GM12875 (cell line): ENCODE results near the gene UBA3.

Experiments used
- H3K4me3 ChIP-seq: one replicate; pipeline ENCODE4 v1.5.1; 2011; ENCODE audit warnings: low read depth, low read length, control low read depth
- TF ChIP-seq, protein P1 (sequence below): IDR thresholded peaks from 2 replicates; pipeline ENCODE4 v1.5.1; 2011; ENCODE audit warnings: low read depth, mild to moderate bottlenecking, control low read depth, inconsistent platforms, low read length, moderate library complexity, borderline replicate concordance; ENCODE audit not compliant: insufficient read depth

UBA3 gene

GRCh38 chr3:69103123-69103522 is 23.0 kb upstream of the UBA3 start:
- no peak overlapping the region for H3K4me3 ChIP-seq
- TF ChIP-seq, protein P1, sequence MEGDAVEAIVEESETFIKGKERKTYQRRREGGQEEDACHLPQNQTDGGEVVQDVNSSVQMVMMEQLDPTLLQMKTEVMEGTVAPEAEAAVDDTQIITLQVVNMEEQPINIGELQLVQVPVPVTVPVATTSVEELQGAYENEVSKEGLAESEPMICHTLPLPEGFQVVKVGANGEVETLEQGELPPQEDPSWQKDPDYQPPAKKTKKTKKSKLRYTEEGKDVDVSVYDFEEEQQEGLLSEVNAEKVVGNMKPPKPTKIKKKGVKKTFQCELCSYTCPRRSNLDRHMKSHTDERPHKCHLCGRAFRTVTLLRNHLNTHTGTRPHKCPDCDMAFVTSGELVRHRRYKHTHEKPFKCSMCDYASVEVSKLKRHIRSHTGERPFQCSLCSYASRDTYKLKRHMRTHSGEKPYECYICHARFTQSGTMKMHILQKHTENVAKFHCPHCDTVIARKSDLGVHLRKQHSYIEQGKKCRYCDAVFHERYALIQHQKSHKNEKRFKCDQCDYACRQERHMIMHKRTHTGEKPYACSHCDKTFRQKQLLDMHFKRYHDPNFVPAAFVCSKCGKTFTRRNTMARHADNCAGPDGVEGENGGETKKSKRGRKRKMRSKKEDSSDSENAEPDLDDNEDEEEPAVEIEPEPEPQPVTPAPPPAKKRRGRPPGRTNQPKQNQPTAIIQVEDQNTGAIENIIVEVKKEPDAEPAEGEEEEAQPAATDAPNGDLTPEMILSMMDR, result no peak

DNA sequence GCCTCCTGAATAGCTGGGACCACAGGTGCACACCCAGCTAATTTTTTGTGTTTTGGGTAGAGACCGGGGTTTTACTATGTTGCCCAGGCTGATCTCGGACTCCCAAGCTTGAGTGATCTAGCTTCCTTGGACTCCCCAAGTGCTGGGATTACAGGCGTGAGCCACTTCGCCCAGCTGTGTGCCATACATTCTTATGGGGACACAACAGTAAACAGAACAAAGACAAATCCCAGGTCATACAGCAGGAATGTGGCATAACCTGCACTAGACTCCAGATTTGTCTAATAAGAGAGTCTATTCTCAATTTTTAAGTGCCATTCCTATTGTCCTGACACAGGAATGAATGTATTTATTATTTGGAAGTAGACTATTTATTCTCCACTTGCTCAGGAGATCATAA is 22.2 kb upstream of the UBA3 start:
- no peak overlapping the region for H3K4me3 ChIP-seq
- TF ChIP-seq, protein P1, result no peak

DNA sequence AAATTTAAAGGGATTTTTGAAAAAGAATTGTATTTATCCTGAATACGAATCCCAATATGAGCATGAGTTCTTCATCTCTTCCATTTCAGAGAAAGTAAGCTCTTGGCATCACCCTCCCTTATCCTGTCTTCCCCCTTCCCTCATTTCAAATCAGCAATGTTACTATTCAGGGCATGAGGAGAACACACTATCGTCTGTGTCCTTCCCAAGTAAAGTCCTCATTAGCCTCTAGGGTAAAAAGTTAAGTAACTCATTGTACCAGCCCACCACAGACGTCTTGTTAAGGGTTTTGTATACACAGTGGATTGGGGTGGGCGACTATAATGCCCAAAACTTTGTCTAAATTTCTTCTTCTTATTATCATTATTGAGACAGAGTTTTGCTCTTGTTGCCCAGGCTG is 19.4 kb upstream of the UBA3 start:
- no peak overlapping the region for H3K4me3 ChIP-seq
- TF ChIP-seq, protein P1, result no peak

DNA sequence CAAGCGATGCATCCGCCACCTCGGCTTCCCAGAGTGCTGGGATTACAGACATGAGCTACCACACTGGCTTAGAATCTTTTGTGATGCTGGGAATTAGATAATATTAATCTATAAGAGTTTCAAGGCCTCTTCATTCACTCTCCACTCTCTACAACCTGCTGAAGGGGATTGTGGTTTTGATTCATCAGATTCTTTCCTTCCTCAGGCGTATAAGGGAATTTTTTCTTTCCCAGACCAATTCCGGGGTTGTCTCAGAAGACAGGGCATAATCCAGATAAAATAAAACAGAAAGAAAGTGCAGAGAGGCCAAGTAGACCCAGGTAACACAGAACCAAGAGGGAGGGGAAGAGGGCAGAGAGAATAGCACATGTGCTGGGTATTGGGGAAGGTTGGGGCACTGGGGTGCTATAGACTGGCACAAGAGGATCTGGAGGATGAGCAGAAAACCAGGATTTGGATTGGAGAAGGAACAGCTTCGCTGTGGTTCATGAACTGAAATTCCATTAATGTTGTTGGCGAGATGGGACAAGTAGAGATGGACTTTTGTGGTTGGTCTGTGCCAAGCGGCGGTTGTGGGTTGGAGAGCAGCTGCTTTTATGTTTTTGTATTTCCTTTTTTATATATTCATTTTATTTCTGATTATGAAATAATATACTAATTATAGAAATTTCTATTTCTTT is 17.4 kb upstream of the UBA3 start:
- TF ChIP-seq, protein P1, result no peak
- no peak overlapping the region for H3K4me3 ChIP-seq

- no peak overlapping the region for H3K4me3 ChIP-seq
Observed at GRCh38 chr3:69096299-69096698, 16.1 kb upstream of the UBA3 start.

GRCh38 chr3:69095636-69096035 is 15.5 kb upstream of the UBA3 start:
- H3K4me3 ChIP-seq, result no peak overlapping the region
- TF ChIP-seq, protein P1, result no peak

More at GRCh38 chr3:69096299-69096698, 16.1 kb upstream of the UBA3 start:
- TF ChIP-seq, protein P1, result no peak

- TF ChIP-seq, protein P1, result no peak
Observed at GRCh38 chr3:69094467-69095205, 14.5 kb upstream of the UBA3 start.

More at GRCh38 chr3:69094467-69095205, 14.5 kb upstream of the UBA3 start:
- H3K4me3 ChIP-seq, result no peak overlapping the region
